HG03280 (cell line): ENCODE results near the gene BTBD17.

Experiments
- ATAC-seq: cut with Tn5 transposase; IDR thresholded peaks from one replicate; pipeline ENCODE4 v1.9.1; 2021; ENCODE audit warnings: mild to moderate bottlenecking, moderate library complexity; ENCODE audit not compliant: unreplicated experiment

BTBD17 gene

GRCh38 chr17:74389084-74389753, 27.6 kb upstream of the BTBD17 start:
- no peak for ATAC-seq

DNA sequence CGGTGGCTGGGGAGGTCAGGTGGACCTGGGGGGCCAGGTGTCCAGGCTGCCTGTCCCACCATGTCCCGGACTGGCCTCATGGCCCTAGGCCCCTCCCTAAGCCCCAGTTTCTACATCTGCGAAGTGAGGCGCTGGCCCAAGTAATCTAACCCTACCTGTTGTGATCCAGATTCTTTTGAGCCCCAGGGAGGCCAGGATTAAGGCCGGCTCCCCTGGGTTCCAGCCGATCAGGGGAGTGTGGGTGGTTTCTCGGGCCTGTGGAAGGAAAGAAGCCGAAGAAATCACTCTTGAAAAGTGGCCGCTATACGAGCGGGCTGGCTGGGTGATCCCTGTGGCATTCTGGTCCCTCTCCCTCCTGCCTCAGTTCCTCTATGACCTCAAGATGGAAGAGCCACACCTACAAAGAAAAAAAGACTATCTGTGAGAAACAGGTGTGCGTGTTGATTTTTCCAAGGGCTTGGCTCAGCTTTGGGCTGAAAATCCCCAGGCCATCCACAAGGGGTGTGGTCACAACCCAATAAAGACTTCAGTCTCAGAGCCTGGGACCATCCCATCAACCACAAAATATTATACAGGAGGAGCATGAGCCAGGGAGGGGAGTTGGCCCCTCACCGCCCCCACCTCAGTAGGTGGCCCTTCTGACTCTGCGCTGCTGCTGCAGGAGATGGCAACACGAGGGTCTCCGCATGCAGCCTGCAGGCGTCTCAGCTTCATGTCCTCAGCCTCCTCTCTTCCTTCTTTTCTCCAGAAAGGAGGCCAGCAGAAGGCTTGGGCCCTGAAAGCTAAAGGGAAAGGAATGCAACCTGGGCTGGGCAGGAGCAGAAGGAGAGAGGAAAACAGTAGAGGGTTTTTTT, 25.9 kb upstream of the BTBD17 start:
- ATAC-seq = no peak

DNA sequence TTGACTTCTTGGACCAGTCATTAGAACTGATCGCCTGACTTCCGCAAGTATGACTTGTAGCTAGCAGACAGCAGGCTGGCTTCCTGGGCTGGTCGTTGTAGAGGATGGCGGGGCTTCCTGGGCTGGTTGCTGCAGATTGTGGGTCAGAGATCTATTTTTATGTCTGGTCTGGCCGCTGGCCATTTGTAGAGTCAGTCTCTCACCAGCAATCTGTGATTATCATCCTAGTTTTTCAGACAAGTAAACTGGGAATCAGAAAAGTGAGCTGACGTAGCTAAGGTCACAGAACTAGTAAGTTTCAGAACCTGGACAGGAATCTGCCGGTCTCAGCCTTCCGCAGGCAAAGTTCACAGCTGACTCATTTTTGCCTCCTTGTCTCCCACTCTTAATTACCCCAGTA, 24.7 kb upstream of the BTBD17 start:
- no peak for ATAC-seq

- ATAC-seq = no peak
These were observed 23.5 kb upstream of the BTBD17 start for GRCh38 chr17:74385201-74385600.

GRCh38 chr17:74383141-74383540, 21.5 kb upstream of the BTBD17 start:
- ATAC-seq = no peak

GRCh38 chr17:74380959-74381808, 19.5 kb upstream of the BTBD17 start:
- ATAC-seq = no peak

DNA sequence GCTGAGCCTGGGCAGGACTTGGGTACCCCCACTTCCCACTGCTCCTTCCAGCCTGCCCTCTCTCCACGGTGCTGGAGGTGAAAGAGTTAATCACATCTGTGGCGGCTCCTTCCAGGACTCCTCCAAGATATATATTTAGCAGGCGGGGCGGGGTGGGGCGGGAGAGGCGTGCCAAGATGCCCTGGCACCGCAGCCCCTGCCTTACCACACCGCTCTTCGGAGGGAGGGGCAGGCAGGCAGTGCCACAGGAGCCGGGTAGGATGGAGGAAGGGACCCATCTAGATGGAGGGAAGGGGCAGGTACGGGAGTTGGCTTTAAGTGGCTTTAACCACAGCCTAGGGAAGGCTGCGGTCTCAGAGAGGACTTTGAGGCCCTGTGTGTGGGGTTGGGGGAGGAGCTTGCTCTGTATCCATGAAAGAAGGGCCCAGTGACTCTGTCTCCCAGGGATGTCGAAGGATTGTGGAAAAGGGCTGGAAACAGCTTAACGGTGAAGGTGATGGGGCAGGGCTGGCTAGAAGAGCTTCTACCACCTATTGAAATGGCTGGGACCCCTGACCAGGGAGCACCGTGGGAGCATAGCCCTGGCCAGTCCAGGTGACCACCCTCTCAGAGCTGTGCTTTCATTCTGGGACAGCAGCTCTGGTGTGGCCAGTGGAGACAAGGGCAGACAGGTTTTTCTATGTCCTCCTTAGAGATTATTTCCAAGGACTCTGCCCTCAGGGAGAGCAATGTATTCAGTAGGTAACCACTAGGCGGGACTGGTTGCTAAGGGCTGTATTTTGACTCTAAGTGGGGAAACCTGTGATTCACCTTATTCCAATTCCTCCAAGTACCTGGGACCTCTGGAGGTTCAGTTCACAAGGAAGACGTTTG, 18.7 kb upstream of the BTBD17 start:
- ATAC-seq = no peak

- peak; percentile 58 for ATAC-seq
These were observed 17.9 kb upstream of the BTBD17 start for GRCh38 chr17:74379495-74380085.

DNA sequence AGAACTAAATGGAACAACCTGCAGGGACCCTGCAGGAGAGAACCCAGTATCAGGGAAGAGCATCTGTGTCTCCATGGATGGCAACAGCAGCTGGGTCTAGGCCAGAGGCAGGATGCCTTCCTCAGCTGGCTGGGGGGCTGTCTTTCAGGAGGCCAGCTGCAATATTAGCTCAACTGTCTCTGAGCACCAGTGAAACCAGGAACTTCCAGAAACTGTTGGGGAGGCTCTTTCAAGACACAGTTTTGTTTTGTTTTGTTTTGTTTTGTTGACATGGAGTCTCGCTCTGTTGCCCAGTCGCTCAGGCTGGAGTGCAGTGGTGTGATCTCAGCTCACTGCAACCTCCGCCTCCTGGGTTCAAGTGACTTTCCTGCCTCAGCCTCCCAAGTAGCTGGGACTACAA, 13.2 kb upstream of the BTBD17 start:
- ATAC-seq = no peak

DNA sequence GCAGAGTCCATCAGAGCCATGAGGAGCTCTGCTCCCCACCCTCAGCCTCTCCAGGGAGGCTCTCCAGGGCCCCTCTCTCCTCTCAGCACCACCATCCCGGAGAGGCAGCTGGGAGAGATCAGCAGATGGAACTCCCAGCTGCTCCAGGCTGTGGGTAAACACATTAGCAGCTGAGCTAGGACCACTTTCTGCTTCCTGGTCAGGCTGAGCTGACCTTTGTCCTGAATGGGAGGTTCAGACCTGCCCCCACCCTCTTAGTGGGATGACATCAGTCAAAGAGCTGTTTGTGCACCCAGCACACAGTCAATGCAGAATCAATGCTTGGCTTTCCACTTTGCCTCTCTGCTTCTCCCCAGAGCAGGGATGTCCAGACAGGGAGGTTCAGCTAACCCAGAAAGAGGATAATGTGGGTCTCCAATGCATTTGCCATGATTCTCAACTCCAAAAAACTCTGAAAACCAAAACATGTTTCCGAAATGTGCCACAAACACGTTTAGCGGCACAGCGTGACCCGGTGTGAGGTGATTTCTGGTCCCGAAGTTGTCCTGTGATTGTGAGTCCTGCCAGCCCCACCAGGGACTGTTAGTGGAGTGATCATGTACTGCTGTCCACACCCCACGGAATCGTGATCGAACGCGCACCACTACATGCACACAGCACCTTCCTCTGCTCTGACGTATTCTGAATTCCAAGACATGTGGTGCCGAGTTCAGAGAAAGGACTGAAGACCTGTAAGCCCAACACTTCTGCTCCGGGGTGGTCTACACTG, 12.4 kb upstream of the BTBD17 start:
- no peak for ATAC-seq

- ATAC-seq = no peak
These were observed 10.8 kb upstream of the BTBD17 start for GRCh38 chr17:74372426-74372825.

DNA sequence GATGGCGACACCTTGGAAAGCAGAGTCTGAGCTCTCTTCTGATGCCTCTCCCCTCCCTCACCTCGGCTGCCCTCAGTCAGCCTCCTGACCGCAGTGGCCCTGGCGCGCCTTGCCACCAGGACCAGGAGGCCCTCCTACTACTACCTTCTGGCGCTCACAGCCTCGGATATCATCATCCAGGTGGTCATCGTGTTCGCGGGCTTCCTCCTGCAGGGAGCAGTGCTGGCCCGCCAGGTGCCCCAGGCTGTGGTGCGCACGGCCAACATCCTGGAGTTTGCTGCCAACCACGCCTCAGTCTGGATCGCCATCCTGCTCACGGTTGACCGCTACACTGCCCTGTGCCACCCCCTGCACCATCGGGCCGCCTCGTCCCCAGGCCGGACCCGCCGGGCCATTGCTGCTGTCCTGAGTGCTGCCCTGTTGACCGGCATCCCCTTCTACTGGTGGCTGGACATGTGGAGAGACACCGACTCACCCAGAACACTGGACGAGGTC, 10.0 kb upstream of the BTBD17 start:
- no peak for ATAC-seq

DNA sequence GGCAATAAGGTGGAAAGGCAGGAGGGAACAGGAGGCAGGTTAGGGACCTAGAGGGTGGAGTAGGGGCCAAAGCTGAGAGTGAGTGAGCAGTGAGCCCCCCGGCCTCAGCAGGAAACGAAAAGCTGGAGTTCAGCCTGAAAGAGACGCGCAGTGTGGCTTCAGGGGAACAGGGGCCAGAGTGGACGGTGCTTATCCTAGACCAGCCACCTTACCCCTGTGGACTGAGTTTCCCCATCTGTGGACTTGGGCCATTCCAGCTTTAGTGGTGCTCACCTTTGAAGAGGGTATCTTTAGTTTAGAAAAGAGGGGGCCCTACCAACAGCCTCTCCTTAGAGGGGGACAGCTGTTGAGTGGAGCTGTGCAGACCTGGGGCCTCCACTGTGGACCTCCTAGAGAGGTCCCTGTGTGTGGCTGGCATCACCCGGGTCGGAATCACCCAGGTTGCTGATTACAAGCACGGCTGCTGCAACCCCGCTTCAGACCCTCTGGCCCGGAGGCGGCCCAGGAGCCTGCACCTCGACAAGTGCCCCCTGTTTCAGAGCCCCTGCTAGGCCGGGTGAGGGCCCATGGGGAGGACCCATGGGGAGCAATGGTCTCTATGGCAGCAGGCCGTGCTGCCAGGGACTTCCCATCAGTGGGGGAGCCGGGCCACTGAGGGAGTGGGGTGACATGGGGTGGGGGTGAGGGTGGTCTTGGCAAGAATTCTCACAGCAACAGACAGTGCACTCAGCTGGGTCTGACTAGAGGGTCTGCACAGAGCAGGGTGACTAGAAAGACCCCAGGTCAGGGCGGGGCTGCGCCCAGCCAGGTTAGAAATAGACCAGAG, 8.2 kb upstream of the BTBD17 start:
- ATAC-seq = no peak

GRCh38 chr17:74369221-74369620, 7.6 kb upstream of the BTBD17 start:
- ATAC-seq = no peak

GRCh38 chr17:74368341-74369081, 6.8 kb upstream of the BTBD17 start:
- no peak for ATAC-seq

DNA sequence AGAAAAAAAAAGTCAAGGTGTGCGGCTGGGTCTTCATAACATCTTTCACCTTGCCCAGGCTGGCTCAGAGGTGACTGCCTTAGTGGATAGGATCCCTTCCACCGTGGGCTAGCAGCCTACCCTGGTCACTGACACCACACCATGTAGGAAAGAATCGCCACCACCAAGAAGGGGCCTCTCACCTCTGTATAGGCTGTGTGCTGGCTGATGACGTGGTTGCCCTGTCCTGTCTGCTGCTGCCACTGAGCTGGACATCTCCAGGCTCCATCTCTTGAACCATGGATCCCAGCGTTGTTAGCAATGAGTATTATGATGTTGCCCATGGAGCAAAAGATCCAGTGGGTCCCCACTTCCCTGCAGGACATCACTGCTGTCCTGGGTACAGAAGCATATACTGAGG, 5.5 kb upstream of the BTBD17 start, which contains the start of gene GPR142:
TSS of gene GPR142 (plus strand) at position 301 of the 400 bp plus-strand sequence. CDS start 2,035 bp downstream, outside the sequence.
- ATAC-seq = no peak

- ATAC-seq = no peak
These were observed 1.3 kb upstream of the BTBD17 start for GRCh38 chr17:74362810-74363498.
